GM18951 (cell line): Measurements from ENCODE around the gene CHSY1.

Experiments
- POLR2A ChIP-seq: IDR thresholded peaks from 4 replicates; pipeline ENCODE4 v1.6.1; 2011; ENCODE audit warnings: mild to moderate bottlenecking; ENCODE audit not compliant: insufficient read length, insufficient read depth; ENCODE audit errors: extremely low read depth
- in situ Hi-C: fragments of 300-500 bp; cut with MboI; formaldehyde crosslinking; loops from one replicate; pipeline ENCODE4 v1.12.0; 2022; ENCODE audit warnings: low sequenced_read_pairs, mixed read lengths, inconsistent platforms; ENCODE audit not compliant: unreplicated experiment

CHSY1 gene

GRCh38 chr15:101251830-101252820 is at the start of gene CHSY1:
Gene CHSY1, minus strand, starts transcription at chr15:101252048. Its CDS starts 592 bp downstream, at chr15:101251456.
- in situ Hi-C loops, result loop anchor here (10.0 to 25.0 kb wide), 3 partner anchors 237 to 640 kb away; partner anchors contain the start of genes ASB7, LINS1 and LRRK1

DNA sequence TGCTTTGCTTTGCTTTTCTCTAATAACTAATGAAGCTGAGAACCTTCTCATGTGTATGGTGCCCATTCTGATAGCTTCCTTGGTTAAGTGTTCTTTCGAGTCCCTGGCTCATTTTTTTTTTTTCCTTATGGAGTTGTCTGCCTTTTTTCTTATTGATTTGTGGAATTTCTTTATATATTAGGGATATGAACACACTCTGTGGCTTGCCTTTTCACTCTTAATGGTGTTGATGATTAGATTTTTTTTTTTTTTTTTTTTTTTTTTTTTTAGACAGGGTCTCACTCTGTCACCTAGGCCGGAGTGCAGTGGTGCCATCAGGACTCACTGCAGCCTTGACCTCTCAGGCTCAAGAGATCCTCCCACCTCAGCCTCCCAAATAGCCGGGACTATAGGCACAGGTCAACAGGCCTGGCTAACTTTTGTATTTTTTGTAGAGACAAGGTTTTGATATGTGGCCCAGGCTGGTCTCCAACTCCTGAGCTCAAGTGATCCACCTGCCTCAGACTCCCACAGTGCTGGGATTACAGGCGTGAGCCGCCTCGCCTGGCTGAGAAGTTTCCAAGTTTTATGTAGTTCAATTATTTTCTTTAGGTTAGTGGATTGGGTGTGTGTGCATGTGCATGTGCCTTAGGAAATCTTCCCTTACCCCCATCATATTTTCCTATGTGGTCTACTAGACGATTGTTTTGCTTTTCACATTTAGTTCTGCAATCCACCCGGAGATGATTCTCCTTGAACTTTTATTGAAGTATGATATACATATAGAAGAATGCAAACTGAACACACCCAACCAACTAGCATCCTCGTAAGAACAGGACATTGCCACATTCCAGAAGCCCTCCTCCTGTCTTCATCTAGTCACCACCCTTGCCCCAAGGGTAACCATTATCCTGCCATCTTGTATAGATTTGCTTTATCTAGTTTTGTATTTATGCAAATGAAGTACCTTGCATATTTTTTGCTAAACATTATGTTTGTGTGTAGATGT is 44.9 kb upstream of the CHSY1 start:
- in situ Hi-C loops, result no loop called here
- no peak for TF ChIP-seq POLR2A

More at GRCh38 chr15:101251830-101252820, at the start of gene CHSY1:
- peak; percentile 81 for TF ChIP-seq POLR2A

GRCh38 chr15:101295607-101296161 is 43.8 kb upstream of the CHSY1 start:
- in situ Hi-C loops, result no loop called here
- no peak for TF ChIP-seq POLR2A

DNA sequence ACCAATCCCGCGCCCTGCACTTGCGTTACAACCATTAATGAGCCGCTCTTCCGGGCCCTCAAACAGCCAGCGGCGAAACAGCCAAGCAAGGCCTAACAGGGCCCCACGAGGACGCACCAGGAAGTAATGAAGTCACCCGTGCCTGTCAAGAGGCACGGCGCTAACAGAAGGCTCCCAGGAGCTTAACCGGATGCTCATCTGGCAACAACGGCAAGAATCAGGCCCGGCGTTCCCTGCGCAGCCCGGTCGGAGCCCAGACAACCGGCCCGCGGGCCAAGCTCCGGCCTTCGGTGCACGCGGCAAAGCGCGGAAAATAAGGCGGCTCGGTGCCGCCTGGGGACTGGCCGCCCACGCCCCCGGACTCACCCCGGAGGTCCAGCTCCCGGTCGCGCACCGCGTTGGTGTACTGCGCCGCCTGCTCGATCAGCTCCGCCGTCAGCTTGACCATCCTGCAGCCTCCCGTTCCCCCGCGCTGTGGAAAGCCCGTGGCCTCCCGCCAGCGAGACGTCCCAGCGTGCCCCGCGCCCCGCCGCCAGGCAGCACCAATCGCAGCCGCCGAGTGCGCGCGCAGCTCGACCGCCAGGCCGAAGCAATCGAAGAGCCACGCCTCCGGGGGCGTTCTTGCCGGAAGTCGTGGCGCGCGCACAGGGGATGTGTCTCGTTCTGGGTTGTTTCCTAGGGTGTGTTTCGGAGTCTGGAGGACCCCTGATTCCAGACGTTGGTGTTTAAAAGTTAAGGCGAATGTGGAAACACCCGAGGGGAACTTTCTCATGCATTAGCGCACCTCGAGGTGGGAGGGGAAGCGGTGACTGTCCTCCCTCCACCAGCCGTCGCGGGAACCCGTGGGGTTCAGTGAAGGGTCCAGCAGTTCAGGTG is 43.1 kb upstream of the CHSY1 start, which contains the start of gene SNRPA1:
TSS of gene SNRPA1 (minus strand) at position 518 of the 876 bp plus-strand sequence. CDS start at position 448, 70 bp downstream.
- TF ChIP-seq POLR2A, result peak; percentile 84
- in situ Hi-C loops, result no loop called here

GRCh38 chr15:101293122-101293521 is 41.3 kb upstream of the CHSY1 start:
- no peak for TF ChIP-seq POLR2A
- in situ Hi-C loops, result no loop called here

DNA sequence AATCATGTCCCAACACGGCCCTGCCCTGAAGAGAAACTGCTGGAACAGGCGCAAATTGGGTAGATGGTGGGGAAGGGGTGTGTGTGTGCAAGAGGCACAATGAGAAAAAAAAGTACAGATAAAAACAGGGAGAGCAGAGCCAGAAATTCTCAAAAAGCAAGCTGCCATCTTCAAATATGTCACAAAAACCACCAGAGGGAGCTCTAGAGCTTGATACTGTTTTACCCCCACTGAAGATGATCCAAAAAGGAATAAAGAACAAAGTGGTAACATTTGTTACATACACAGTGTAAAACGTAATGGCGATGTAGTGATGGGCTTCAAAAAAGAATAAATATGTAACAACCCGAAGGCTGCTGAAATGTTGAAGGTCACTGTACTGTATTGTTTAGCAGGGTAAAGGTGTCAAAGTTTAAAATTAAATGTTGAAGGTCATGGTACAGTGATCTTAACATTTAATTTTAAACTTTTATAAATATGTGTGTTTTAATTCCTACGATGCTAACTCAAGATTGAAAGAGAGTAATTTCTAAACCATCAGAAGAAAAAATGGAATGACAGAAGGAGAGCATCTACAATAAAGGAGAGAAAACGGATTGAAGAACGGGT is 37.2 kb upstream of the CHSY1 start:
- no peak for TF ChIP-seq POLR2A
- in situ Hi-C loops, result loop anchor here (5.0 kb wide), 1 partner anchor 353 kb away; no protein-coding TSS in a partner anchor

GRCh38 chr15:101287342-101287741 is 35.5 kb upstream of the CHSY1 start:
- in situ Hi-C loops, result loop anchor here (5.0 kb wide), 1 partner anchor 355 kb away; no protein-coding TSS in a partner anchor

- no peak for TF ChIP-seq POLR2A
These were observed 34.7 kb upstream of the CHSY1 start for GRCh38 chr15:101286471-101287114.

DNA sequence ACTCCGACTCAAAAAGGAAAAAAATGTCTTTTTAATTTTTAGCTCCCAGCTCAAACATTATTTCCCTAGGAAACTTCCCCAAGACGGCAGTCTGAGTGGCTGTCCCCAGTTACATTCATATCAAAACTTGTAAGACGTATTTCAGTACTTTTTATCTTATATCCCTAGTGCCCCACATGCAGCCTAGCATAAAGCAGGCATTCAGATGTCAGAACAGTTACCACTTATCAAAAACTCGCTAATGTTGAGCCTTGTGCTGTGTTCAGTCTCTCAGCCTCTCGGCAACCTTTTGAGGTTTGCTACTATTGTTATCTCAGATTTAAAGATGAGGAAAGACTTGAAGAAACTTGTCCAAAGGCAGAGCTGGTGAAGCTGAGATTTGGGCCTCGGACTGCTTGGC is 32.1 kb upstream of the CHSY1 start:
- in situ Hi-C loops, result no loop called here
- TF ChIP-seq POLR2A, result no peak

More at GRCh38 chr15:101286471-101287114, 34.7 kb upstream of the CHSY1 start:
- in situ Hi-C loops, result loop anchor here (5.0 kb wide), 1 partner anchor 356 kb away; no protein-coding TSS in a partner anchor

DNA sequence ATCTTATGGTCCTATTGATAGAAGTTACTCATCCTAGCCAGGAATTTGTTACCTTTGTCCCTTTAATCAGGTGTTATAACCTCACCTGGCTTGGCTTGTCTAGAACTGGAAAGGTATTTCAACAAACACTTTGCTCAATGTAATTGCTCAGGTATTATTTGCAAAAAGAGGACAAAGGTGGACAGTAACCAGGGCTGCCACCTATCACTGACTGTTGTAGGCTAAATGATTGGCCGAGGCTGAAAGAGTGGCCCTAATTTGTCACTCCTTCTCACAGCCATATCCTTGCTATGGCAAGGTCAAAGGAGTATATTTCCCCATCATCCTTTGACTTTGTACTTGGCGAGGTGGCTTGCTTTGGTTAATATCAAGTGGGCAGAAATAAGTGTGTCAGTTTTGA is 28.2 kb upstream of the CHSY1 start:
- in situ Hi-C loops, result no loop called here
- no peak for TF ChIP-seq POLR2A

- in situ Hi-C loops, result no loop called here
These were observed 26.2 kb upstream of the CHSY1 start for GRCh38 chr15:101277943-101278564.

More at GRCh38 chr15:101277943-101278564, 26.2 kb upstream of the CHSY1 start:
- TF ChIP-seq POLR2A, result no peak
